ENCODE data around the gene SPTA1.
A peak's percentile ranks its signal among the peaks of the same experiment; 100 is the strongest.
"Not testable (repeated sequence)": the region's sequence is repeated elsewhere in the genome, so short reads cannot be mapped to it uniquely, and the experiment has no call there.

SPTA1 gene

DNA sequence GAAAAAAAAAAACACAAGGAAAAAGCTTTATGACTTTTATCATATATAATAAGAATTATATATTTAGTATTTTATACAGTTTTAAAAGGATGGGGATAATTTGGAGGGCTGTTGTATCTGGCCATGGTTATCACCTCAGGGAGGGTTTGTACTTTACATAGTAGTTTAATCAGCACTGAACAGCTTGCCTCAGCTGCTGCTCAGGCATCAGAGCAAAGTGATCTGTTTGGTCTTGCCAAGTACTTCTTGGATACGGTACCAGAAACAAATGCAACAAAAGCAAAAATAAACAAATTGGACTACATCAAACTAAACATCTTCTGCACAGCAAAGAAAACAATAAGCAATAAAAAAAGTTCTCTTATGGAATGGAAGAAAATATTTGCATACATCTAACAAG is 2.6 kb upstream of the SPTA1 start:
- DNase-seq (ENCODE audit: low read depth), result no peak
- TF ChIP-seq, protein P1, sequence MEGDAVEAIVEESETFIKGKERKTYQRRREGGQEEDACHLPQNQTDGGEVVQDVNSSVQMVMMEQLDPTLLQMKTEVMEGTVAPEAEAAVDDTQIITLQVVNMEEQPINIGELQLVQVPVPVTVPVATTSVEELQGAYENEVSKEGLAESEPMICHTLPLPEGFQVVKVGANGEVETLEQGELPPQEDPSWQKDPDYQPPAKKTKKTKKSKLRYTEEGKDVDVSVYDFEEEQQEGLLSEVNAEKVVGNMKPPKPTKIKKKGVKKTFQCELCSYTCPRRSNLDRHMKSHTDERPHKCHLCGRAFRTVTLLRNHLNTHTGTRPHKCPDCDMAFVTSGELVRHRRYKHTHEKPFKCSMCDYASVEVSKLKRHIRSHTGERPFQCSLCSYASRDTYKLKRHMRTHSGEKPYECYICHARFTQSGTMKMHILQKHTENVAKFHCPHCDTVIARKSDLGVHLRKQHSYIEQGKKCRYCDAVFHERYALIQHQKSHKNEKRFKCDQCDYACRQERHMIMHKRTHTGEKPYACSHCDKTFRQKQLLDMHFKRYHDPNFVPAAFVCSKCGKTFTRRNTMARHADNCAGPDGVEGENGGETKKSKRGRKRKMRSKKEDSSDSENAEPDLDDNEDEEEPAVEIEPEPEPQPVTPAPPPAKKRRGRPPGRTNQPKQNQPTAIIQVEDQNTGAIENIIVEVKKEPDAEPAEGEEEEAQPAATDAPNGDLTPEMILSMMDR (IDR thresholded peaks at IDR 0.05; ENCODE audit: insufficient read depth, low read depth, low read length, missing control alignments), result no peak
- H3K4me3 ChIP-seq (ENCODE audit: low read length), result no peak overlapping the region

DNA sequence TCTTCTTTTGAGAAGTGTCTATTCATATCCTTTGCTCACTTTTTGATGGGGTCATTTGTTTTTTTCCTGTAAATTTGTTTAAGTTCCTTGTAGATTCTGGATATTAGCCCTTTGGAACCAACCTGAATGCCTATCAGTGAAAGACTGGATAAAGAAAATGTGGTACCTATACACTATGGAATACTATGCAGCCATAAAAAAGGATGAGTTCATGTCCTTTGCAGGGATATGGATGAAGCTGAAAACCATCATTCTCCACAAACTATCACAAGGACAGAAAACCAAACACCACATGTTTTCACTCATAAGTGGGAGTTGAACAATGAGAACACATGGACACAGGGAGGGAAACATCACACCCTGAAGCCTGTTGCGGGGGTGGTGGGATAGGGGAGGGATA is 1.8 kb upstream of the SPTA1 start:
- H3K4me3 ChIP-seq (ENCODE audit: low read length); DNase-seq (ENCODE audit: low read depth): not testable (repeated sequence)

DNA sequence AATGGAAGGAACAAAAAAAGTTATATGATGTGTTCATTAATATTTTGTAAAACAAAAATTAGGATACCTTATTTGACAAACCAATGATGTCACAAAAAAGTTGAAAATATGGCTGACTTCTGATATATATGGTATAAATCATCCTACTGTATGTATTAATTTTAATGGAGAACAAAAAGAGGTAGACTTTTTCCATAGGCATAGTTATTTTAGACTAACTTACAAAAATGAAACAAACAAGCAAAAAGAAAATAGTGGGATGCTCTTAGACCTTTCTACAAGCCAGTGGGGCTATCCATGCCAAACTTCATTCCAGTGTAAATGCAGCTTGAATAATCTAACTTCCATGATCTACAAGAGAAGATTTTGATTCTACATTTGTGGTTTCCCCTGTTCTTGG is 522 bp upstream of the SPTA1 start:
- no peak for DNase-seq (ENCODE audit: low read depth)
- H3K4me3 ChIP-seq (ENCODE audit: low read length), result no peak overlapping the region

DNA sequence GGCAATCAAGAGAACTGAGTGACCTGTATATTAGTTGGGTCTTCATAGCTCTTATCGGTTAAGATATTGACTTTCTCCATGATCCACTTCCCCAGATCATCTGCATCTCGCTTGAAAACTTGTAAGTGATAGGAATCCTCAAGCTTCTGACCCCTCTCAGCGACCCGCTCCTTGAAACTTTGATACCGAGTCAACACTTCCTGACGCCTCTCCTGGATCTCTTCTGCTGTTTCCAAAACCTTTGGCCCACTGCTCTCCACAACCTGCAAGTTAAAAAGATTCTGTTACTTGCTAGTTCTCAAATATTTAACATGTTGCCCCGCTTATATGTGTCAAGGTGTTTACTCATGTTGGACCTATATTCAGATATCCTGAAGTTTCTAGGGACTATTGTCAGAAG is 1.4 kb downstream of the SPTA1 start:
- TF ChIP-seq, protein P1 (IDR thresholded peaks at IDR 0.05; ENCODE audit: insufficient read depth, low read depth, low read length, missing control alignments), result no peak
- no peak overlapping the region for H3K4me3 ChIP-seq (ENCODE audit: low read length)
- DNase-seq (ENCODE audit: low read depth), result no peak

More for the DNA sequence above, 522 bp upstream of the SPTA1 start:
- TF ChIP-seq, protein P1 (IDR thresholded peaks at IDR 0.05; ENCODE audit: insufficient read depth, low read depth, low read length, missing control alignments), result no peak

DNA sequence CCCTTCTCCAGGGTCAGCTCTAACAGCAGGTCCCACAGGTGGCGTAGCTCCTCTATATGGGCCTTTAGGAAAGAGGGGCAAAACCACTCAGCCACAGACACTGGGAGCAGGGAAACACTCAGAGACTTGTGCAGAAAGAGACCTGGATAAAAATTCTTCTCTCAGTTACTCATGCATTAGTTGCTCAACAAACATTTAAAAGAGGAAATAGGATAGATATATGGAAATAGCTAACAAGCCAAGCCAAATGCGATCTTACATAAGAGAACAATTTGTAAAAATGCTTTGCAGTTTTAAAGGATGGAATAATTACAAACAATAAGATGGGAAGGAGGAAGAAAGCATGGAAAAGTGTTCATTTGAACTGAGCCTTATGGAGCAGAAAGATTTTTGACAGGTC is 4.9 kb downstream of the SPTA1 start:
- no peak for DNase-seq (ENCODE audit: low read depth)
- TF ChIP-seq, protein P1 (IDR thresholded peaks at IDR 0.05; ENCODE audit: insufficient read depth, low read depth, low read length, missing control alignments), result no peak
- no peak overlapping the region for H3K4me3 ChIP-seq (ENCODE audit: low read length)

DNA sequence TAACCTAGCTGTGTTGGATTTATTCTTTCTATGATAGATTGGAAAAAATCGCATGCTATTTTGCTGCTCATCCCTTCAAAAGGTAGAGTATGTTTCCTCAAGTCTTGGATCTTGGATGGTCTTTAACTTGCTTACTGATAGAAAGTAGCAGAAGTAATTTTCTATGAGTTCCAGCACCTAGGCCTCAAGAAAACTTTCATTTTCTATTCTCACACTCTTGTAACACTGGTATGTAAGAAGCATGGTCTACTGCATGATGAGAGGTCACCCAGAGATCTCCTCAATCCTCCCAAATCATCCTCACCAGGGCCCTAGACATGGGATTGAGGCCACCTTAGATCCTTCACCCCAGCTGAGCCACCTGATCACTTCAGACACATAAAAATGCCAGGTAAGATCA is 7.2 kb downstream of the SPTA1 start:
- DNase-seq (ENCODE audit: low read depth), result no peak
- TF ChIP-seq, protein P1 (IDR thresholded peaks at IDR 0.05; ENCODE audit: insufficient read depth, low read depth, low read length, missing control alignments), result no peak

DNA sequence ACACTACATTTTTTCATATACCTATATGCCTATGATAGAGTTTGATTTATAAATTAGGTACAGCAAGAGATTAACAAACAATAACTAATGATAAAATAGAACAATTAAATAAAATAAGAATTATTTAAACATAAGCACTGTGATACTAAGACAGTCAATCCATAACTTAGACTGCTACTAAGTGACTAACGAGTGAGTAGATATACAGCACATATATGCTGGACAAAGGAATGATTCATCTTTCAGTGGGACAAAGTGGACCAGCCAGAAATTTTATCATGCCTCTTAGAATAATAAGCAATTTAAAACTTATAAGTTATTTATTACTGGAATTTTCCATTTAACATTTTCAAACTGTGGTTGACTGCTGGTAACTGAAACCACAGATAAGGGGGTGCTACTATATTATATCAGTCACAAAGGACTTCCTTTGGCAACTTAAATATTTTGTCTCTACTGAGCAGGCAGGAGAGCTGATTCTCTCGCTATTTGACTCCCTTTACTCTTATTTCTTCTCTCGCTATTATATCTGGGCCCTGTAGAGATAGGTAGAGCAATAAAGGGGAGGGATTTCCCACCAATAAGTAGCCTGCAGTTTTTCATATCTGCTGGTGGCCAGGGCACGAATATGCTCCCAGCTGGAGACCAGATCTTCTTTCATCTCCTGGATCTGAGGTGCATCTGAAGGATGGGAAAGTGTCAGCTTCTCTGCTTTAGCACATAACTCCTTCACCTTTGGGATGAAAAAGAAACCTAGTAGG is 10.8 kb downstream of the SPTA1 start:
- H3K4me3 ChIP-seq (ENCODE audit: low read length), result no peak overlapping the region
- DNase-seq (ENCODE audit: low read depth), result peak; percentile 32
- TF ChIP-seq, protein P1 (IDR thresholded peaks at IDR 0.05; ENCODE audit: insufficient read depth, low read depth, low read length, missing control alignments), result no peak

More for the DNA sequence above, 7.2 kb downstream of the SPTA1 start:
- H3K4me3 ChIP-seq (ENCODE audit: low read length), result no peak overlapping the region

Data from epithelial cell of esophagus (primary cell).